Stimulated activated CD8-positive, alpha-beta memory T cell treated with anti-CD3 and anti-CD28 coated beads, Interleukin-7, amount 100 ng/mL, for 4 hours (primary cell): Measurements from ENCODE around the gene TUB.

ENCODE experiments used
- DNase-seq, 2 donors: peaks; one replicate each; pipeline ENCODE4 v3.0.0-alpha.2; 2020; ENCODE audit warnings: low read depth in 2 of 2

The TUB gene, protein sequence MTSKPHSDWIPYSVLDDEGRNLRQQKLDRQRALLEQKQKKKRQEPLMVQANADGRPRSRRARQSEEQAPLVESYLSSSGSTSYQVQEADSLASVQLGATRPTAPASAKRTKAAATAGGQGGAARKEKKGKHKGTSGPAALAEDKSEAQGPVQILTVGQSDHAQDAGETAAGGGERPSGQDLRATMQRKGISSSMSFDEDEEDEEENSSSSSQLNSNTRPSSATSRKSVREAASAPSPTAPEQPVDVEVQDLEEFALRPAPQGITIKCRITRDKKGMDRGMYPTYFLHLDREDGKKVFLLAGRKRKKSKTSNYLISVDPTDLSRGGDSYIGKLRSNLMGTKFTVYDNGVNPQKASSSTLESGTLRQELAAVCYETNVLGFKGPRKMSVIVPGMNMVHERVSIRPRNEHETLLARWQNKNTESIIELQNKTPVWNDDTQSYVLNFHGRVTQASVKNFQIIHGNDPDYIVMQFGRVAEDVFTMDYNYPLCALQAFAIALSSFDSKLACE

DNA sequence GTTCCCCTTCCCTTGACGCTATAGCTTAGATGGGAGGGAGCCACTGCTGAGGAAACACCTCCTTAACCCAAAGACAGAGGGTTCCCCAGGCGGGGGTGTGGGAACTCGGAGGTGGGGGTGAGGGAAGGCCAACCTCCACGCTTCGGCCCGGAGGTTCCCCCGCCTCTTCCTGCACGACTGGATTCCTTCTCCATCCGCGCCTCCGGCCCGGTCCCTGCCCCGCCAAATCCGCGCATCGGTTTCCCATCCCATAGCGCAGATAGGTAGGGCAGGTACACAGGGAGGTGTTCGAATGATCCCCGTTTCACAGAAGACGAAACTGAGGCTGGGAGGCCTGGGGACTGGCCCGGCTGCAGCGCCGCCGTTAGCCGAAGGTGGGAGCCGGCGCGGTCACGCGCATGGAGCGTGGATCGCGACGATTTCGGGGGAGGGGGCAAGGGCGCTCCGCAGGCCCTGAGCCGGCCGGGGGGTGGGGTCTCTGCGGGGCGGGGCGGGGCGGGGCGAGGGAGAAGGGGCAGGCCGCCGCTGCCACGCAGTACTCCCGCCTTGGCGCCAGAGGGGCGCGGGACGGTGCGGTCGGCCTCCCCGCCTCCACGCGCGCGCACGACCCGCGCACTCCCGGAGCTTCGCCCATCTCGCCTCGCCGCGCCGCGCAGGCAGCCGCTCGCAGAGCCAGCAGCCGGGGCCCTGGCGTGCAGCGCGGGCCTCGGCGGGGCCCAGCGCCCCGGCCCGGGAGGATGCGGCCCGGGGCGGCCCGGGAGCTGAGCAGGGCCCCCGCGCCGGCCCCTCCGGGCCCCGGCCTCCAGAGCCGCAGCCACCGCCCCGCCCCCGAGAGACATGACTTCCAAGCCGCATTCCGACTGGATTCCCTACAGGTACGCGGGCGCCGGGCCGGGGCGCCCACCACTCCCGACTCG lies at the start of gene TUB:
TSS of gene TUB (plus strand) at position 538 of the 917 bp plus-strand sequence. CDS start at position 838, 300 bp downstream.
- DNase-seq = no peak

DNA sequence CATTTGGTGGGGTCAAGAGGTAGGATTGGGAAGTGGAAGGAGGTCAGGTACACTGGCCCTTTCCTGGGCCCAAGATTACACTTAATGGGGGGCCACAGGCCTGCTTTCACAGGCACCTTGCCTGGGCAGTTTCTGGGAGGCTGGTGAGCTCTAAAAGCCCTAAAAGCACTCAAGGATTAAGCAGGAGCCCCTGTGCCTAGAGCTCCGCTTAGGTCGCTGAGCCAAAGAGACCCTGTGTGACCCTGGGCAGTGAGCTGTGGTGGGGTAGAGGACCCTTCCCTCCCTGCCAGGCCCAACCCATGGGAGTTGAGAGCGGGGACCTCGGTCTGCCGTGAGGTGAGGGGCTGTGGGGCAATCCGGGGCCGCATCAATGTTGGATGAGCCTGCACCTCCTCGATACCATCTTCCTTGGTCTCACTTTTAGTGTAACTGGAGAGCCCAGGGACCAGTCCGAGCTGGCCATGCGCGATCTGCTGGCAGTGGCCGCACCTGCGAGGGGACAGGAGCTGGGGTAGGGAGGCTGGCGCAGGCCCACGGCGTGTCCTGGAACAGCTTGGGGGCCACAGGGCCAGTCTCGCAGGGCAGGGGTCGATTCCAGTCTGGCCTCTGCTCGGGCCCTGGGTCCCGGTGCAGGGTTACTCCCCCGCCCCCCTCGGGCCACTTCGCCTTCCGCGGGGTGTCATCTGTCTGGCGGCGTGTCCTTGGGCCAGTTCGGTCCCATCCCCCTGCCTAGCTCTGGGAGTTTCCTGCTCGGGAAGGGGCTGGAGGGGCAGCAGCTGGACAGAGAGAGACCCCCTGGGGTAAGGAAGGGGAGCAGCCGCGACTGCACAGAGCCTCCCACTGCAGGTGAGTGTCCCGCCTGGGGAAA lies 49.5 kb upstream of the TUB start:
- DNase-seq = no peak

DNA sequence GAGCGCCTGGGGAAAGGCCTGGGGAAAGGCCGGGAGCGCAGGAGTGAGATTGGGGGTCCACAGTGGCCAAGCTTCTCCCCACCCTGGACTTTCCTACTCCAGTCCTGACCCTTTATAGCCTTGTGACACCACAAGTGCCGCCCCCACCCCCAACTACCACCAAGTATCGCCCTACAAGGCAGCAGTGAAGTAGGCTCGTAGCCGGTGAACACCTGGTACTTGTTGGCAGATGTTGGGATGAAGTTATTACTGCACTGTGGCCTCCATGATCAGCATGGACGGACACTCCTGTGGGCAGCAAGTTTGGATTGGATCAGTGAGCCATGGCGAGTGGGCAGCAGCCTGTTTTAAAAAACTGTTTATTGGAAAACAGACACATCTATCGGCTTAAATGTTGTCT lies 48.9 kb upstream of the TUB start:
- no peak for DNase-seq

DNA sequence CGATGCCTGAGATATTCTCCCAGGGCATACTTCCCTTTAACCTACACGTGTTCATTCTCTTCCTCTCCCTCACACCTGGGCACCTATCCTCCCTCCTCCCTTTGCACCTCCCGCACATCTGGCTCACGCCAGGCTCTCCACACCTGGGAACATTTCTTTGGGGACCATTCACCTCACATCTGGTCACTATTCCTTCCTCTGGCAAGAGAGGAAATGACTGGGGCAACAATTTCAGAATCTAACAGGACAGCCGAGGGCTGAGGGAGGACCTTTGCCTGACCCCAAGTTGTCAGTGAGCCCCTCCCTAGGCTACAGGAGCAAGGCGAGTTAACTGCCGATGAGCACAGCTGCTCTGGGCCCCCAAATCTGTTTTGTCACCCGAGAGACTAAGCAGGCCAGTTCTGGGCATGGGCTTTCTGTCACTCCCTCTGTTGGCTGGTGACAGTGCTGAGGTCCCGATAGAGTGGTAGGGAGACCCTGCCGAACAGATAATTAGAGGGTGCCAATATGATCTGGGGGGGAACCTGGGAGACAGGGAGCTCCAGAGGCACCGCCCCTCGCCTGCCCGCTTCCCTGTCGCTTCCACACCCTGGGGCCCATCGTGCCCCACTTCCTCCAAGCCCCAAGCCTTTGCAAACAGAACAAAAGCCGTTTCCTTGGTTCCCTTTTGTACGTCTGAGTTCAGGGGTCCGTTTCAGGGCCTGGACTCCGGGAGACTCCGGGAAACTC lies 48.3 kb upstream of the TUB start:
- no peak for DNase-seq

DNA sequence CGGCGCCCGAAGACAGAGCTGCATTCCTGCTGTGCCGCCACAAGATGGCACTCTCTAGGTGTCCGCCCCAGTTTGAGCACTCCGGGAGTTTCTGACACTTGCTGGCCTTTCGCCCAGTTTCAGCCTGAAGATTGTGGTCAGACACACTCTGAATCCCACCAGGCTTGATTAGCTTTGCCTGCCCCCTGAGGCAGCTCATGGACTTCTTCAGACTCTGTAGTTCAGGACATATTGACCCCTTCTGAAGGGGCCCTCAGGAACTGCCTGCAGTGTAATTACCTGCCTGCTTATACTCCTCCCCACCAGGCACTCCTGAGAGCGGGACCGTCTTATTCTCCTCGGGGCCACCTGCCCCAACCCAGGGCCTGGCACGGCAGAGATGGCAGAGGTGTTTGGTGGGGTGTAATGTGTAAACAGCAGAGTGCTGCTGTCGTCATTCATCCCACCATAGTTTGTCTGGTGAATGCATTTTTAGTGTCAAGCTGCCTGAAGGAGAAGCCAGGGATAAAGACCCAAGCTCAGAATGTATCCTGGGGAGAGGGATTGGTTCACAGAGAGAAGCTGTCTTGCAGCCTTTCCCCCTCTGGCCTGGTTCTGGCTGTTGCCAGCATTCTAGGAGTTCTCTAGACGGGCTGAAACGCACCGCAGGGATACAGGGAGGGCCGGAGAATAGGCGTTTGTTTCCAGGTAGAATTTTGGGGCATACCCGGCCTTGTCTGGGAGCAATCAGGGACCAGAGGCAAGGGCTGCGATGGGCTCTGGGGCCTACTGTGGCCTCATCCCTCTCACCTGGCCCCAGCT lies 47.5 kb upstream of the TUB start:
- DNase-seq = peak; percentile 11 to 17

DNA sequence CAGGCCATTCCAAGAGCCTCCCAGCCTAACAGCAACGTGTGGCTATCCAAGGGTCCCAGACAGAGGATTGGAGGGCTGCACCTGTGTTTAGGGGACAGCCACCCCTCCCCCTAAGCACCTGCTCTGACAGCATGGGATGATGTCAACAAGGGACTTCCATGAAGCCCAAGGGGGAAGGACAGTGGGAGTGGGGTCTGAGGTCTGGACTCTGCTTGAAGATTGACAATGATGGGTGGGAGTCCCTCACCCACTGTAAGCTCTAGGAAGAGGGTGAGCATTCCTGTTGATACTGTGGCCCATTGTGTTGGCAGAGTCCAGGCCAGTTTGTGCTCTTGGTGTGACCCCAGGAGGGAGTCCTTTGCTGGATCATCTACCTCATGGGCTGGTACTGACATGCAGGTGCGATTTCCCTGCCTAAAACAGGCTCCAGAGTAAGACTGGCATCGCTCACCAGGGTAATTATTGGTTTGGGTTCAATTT lies 46.9 kb upstream of the TUB start:
- no peak for DNase-seq

DNA sequence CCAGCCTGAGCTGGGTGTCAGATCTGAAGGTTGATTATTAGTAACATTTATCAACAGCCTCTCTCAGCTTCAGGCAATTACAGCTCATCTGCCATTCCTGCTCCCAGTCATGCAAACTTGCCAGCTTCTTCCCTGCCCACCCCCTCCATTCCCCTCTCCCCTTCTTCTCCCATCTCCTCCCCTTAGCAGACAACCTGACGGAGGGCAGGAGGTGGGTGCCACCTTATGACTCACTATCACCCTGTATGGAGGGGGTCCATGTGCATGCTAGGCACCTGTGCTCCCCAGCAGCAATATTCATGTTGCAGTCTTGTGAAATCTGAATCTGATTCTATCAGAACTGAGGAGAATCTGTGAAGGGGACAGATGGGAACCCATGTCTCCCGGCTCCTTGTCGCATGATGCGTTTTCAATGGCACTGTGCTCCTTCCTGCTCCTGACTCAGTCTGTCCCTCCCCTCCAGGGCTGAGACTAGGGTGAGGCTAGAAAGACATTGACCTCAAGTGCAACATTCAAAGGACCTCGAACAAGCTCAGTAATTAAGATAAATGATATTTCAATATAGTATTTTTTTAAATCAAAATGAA lies 46.3 kb upstream of the TUB start:
- no peak for DNase-seq

DNA sequence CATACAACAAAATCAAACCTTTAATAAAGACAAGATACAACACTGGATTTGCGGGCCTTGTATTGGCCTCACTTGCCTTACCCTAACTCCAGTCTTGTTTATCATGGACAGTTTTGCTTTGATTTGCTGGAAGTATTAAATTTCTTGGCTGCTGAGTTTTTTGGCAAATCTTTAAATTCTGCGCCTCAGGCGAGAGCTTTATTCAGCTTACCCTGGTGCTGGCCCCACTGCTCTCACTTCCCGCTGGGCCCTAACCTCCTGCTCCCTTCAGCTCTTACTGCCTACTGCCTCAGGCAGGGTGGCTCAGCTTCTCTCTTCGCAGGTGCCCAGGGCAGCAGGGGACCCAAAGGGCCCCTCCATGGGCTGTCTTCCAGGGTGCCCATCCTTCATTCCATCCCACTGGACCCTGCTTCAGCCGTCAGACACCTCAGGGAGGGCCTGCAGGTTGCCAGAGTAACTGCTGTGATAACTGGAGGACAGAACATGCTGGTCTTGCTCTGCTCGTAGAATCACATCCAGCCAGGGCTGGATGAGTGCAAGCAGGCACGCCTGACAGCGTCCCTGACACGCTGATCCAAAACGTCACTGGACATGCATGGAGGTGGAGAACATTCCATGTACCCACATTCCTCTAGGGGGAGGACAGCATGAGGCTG lies 45.7 kb upstream of the TUB start:
- DNase-seq = no peak

DNA sequence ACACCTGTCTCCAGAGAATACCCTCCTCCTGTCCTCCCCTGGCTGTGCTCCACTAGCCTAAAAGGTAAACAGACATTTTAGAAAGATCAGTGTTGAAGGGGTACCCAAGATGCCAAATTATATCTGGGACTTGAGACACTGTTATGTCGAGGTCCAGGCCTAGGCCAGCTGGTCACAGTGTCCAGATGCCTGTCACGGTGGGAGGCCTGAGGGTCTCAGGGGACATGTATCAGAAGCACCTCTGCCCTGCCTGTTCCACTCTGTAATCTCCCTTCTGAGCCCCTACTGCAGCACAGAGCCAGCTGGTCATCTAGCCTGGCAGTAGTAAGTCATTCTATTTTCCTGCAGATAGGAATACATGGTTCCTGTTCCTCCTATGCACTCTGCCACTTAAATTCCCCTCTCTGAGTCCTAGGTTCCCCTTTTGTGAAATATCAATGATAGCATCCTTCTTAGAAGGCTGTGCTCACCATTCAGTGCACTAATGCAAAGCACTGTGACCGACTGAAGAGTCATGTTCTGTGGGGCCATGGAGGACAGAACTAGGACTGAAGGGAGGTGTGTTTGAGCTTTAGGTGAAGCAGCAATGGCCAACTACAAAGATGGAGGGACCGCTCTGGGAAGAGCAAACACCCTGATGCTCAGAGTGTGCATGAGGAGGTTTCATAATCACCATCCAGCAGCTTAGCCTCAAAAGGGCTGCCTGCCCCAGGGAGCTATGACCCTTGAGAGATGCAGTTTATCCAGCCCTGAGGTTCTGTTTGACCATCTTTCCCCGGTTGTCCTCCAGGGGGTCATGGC lies 44.8 kb upstream of the TUB start:
- DNase-seq = no peak

DNA sequence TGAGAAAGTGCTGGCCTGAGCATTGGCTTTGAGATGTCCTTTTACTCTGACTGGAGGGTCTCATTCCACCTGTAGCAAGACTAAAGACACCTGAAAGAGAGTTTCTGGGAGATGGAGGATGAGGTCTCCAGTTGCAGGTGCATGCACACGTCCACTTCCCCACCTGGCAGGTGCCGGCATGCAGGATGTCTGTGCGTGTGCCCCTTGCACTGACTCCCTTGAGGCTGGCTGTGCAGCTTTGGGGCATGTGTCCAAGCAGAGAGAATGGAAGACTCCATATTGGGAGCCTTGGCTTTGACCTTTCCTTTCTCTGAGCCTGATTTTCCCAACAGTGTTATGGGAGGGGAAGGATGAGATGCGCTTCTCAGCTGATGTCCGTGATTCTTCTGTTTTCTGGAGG lies 44.0 kb upstream of the TUB start:
- no peak for DNase-seq

DNA sequence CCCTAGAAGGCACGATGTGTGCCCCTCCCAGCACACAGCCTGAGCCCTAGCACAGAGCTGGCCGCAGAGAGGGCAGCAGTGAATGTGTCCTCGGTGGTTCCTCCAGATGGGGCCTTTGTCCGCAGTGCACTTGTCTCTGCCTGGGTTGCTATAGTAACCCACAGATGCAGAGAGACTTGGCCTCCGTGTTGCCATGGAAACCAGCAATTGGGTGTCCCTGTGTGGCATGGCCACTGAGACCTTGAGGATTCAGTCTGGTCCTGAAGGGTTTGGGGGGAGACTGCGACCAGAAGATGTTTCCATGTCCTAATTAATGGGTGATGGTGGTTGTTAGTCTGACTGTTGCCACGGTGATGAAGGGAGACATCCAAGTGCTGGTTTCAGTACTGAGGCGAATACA lies 42.6 kb upstream of the TUB start:
- DNase-seq = no peak

DNA sequence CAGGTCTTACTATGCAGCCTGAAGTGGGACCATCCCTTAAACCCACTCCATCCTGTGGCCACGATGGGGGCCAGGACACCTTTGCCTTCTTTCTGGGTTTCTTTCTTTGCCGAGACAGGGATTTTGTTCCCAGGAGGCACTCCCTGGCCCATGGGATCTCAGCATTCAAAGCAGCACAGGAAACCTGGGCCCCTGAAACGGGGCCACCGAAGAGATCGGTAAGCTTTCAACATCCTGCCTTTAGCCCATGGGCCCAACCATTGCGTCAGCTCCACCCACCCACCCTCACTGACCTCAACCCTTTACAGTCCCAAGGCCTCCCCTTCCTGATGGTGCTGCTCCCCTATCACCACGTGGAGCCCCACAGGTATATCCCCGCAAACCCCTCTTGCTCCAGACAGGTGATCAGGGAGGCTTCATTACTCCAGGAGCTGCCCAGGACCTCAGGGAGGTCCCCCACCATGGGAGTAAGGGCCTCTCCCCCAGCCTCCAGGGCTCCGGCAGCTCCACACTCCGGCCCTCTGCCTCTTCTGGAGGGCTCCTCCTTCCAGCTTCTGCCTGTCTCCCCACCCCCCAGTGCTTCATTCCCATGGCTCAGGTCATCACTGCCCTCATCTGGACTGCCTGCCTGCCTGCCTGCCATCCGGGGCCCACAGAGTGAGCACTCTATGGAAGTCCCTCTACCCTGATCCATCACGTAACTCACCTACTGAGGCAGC lies 42.0 kb upstream of the TUB start:
- DNase-seq = no peak

DNA sequence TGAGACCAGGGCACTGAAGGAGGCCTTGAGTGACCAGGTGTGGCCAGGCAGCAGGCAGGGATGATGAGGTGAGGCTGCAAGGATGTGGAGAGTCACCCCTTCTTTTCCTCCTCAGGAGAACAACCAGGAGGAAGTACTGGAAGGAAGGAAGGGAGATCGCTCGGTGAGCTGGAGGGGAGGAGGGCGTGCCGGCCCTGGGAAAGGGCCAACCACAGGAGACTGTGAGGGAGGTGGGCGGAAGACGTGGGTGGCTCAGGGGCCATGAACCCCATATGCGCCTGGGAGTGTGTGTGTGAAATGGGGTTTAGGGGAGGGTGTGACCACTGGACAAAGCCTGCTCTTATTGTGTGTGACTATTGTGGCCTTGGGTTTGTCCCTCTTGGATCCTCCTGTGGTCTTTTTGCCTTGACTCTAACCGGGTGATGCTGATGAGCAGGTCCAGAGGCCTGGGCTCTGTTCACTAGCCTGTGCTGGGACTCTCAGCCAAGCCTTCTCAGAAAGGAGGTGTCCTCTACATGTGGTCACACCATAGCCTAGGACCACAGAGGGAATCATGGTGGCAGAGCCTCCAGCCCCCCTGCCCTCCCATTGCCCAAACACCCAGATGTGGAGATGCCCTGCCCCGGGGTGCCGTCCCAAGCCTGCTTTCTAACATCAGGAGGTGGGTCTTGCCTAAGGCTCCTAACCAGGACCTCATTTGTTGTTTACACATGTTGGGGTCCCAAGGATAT lies 41.3 kb upstream of the TUB start:
- no peak for DNase-seq

DNA sequence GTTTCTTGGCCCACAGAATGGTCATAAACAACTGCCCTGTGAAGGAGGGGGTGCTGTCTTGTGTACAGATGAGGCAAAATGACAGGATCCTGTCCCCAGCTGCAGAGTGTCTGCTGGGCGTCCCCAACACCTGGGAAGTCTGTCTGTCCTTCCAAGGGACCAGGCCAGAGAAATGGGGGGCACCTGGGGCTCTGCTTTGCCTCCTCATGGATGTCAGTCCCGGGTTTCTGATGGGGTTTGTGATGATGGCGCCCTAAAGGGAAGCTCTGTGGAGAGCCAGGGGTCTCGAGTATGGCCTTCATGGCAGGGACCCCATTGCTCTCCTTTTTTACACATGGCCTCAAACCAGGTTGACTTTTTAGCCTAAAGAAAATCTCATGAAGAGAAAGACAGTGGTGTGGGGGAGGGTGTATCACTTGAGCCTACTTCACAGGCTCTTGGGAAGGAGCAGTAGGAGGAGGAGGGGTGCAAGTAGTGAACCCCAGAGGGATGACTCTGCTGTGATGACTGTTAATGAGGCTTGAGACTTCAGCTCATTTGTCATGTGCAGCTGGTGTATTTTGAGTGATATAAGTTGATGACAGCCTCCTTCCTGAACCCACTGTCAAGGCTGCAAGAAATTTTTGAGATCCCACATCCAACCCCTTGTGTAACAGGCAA lies 40.6 kb upstream of the TUB start:
- no peak for DNase-seq

DNA sequence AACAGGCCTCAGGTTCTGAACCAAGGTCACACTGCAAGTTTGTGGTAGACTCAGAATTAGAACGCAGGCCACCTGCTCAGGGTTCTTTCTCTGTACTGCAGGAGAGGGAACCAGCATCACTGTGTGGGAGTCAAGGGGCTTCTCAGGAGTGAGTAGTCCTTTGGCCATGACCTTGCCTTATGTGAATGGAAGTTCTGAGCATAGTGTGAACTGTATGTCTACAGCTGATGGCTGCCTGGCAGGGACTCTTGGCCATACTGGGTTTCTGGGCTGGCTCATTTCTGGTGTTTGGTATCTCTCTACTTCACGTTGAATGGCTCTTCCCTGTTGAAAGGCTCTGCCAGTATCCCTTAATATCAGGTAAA lies 40.1 kb upstream of the TUB start:
- DNase-seq = no peak

DNA sequence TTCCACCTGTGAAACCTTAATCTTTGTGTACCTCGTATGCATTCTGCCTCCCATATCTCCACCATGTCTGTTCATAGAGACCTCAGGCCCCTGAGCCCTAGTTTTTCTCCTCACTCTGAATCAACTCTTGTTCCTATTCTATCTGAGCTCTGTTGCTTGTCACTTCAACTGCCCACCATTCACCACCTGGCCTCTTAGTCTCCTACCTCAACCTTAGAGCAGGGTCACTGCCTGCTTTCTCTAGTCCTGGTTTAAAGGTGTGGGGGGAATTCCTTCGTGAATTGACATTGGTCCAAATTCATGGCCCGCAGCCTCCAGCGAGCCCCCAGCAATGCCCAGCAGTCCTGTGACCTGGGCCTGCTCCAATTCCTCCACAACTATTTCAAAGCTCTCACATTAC lies 39.4 kb upstream of the TUB start:
- DNase-seq = no peak
